Ascending aorta (tissue), 2 donors: ENCODE results near the gene PCMTD2. TPM values are rescaled to one million over a fixed set of nuclear protein-coding genes. Genes with fewer than 3 reads are reported as not detected.

Experiments used
- DNase-seq, 2 donors: peaks; one replicate each; pipeline ENCODE4 v3.0.0-alpha.2; 2019; ENCODE audit warnings: low spot score in 2 of 2
- H3K27ac ChIP-seq, 2 donors: fragments of 200-600 bp; sonication (generic); one replicate each; pipeline ENCODE4 v1.5.1; 2016 to 2017; ENCODE audit warnings: mild to moderate bottlenecking in 1 of 2
- H3K27me3 ChIP-seq: fragments of 200-600 bp; sonication (generic); one replicate; pipeline ENCODE4 v1.5.1; 2017
- H3K36me3 ChIP-seq, 2 donors: fragments of 200-600 bp; sonication (generic); one replicate each; pipeline ENCODE4 v1.5.1; 2016
- H3K4me1 ChIP-seq, 2 donors: fragments of 200-600 bp; sonication (generic); one replicate each; pipeline ENCODE4 v1.5.1; 2016 to 2017; ENCODE audit warnings: mild to moderate bottlenecking in 1 of 2
- H3K4me3 ChIP-seq, 2 donors: fragments of 200-600 bp; sonication (generic); one replicate each; pipeline ENCODE4 v1.5.1; 2016 to 2017; ENCODE audit warnings: mild to moderate bottlenecking in 1 of 2
- H3K9me3 ChIP-seq, 2 donors: fragments of 200-600 bp; sonication (generic); one replicate each; pipeline ENCODE4 v1.5.1; 2016
- intact Hi-C: fragments of 100-400 bp; cut with DNase I; formaldehyde crosslinking; loops from one replicate; pipeline ENCODE4 v1.15.1; 2023
- total RNA-seq: library from RNA; depleted of rRNA; stranded (reverse); fragments of >200 nt; gene quantifications from one replicate; pipeline ENCODE4 v1.1.0, GENCODE V29; 2016
- TF ChIP-seq, protein P1 (sequence below), 3 experiments: fragments of 200-600 bp in 2 of 3; fragments of 450-650 bp in 1 of 3; sonication (generic) in 2 of 3; IDR thresholded peaks; one replicate each; pipeline ENCODE4 v1.5.1; 2016 to 2019; ENCODE audit warnings: antibody characterized with exemption in 3 of 3, mild to moderate bottlenecking in 1 of 3, moderate library complexity in 1 of 3

PCMTD2 gene
- total RNA-seq, 1 donor from 2014 or later = 30.3 TPM

GRCh38 chr20:64242797-64243475 is 12.6 kb upstream of the PCMTD2 start:
- intact Hi-C loops = no loop called here
- no peaks in the 10 kb centered on the region for H3K4me1 ChIP-seq
- no peak for DNase-seq

GRCh38 chr20:64244281-64244805 is 11.2 kb upstream of the PCMTD2 start:
- DNase-seq = no peak
- TF ChIP-seq, protein P1, sequence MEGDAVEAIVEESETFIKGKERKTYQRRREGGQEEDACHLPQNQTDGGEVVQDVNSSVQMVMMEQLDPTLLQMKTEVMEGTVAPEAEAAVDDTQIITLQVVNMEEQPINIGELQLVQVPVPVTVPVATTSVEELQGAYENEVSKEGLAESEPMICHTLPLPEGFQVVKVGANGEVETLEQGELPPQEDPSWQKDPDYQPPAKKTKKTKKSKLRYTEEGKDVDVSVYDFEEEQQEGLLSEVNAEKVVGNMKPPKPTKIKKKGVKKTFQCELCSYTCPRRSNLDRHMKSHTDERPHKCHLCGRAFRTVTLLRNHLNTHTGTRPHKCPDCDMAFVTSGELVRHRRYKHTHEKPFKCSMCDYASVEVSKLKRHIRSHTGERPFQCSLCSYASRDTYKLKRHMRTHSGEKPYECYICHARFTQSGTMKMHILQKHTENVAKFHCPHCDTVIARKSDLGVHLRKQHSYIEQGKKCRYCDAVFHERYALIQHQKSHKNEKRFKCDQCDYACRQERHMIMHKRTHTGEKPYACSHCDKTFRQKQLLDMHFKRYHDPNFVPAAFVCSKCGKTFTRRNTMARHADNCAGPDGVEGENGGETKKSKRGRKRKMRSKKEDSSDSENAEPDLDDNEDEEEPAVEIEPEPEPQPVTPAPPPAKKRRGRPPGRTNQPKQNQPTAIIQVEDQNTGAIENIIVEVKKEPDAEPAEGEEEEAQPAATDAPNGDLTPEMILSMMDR (IDR thresholded peaks at IDR 0.05) = no peak
- Histone ChIP-seq H3K4me3 (no peak overlapping the region), H3K4me1 (no peaks in the 10 kb centered on the region), H3K36me3 (no peaks in the 10 kb centered on the region), H3K27ac (no peak overlapping the region), H3K9me3 (no peaks in the 10 kb centered on the region), H3K27me3 (no peaks in the 10 kb centered on the region)
- intact Hi-C loops = no loop called here

More at GRCh38 chr20:64242797-64243475, 12.6 kb upstream of the PCMTD2 start:
- no peaks in the 10 kb centered on the region for H3K27me3 ChIP-seq
- TF ChIP-seq, protein P1 (IDR thresholded peaks at IDR 0.05) = no peak
- no peak overlapping the region for H3K4me3 ChIP-seq
- H3K36me3 ChIP-seq = no peaks in the 10 kb centered on the region
- no peak overlapping the region for H3K27ac ChIP-seq
- no peaks in the 10 kb centered on the region for H3K9me3 ChIP-seq

DNA sequence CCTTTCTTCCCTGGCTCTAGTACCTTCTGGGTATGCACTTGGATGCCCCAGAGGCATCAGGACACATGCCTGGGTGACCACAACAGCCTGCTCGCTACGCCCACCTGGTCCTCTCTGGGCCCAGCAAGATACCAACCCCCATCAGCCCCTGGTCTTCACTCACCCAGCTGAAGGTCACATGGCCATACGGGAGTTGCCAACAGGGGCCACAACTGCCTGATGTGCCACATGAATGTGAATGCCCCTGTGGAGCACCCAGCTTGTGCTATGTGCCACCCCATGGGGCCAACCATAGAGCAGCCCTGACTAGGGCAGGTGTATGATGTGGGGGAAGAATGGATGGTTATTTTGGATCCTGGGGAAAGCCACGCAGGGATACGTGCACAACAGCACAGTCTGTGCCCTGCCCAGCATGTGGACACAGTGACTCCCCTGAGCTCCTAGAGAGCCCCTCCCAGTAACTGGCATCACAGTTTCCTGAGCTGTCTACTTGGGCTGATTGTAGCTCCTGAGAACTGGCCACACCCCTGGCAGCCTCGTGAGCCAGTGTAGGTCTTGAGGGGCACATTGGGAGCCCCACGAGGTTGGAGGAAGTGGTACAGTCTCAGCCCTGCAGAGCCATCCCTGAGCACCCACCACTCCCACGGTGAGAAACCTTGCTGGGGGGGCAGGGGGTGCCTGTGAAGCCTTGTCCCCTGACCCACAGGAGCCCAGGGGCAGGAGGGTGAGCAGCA is 10.5 kb upstream of the PCMTD2 start:
- no peak overlapping the region for H3K27ac ChIP-seq
- TF ChIP-seq, protein P1 (IDR thresholded peaks at IDR 0.05) = no peak
- no peak for DNase-seq
- no peaks in the 10 kb centered on the region for H3K27me3 ChIP-seq
- intact Hi-C loops = no loop called here
- H3K9me3 ChIP-seq = no peaks in the 10 kb centered on the region
- H3K4me1 ChIP-seq = no peaks in the 10 kb centered on the region
- H3K36me3 ChIP-seq = no peaks in the 10 kb centered on the region
- H3K4me3 ChIP-seq = no peak overlapping the region

DNA sequence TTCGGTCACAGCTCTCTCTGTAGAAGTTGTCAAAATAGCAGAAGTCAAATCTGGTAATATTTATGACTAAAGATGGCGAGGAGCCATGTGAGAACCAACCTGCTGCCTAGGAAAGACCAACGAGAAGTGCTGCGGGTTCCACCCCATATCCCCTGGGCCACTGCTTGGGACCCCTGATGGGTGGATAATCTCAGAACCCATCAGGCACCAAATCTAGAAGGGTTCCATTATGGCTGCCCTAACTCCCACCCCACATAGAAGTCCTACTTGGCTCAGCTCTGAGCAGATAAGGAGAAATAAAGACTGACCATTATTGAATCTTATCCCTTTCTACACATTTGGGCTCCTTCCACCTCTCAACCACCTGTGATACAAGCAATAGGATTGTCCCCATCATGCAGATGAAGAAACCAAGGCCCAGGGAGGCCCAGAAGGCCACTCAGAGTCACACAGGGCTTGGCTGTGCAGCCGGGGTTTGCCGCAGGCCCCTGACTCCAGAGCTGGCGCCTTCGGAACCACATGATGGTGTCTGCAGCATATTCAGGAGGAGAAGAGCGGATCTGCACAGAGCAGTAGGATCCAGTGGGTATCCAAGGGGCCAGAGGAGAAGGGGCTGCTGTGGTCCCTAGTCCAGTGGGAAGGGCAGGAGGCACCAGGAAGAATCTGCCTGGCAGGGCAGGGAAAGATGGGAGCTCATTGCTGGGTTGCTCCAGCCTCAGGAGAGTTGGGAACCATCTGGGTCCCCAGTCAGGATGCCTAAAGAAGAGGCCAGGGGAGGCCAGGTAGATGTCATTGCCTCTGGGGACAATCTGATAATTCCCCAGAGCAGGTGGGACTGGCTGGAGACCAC is 9.6 kb upstream of the PCMTD2 start:
- intact Hi-C loops = no loop called here
- Histone ChIP-seq H3K4me3 (no peak overlapping the region), H3K4me1 (no peaks in the 10 kb centered on the region), H3K9me3 (no peaks in the 10 kb centered on the region), H3K36me3 (no peaks in the 10 kb centered on the region), H3K27ac (no peak overlapping the region), H3K27me3 (no peaks in the 10 kb centered on the region)
- no peak for DNase-seq
- TF ChIP-seq, protein P1 (IDR thresholded peaks at IDR 0.05) = no peak

DNA sequence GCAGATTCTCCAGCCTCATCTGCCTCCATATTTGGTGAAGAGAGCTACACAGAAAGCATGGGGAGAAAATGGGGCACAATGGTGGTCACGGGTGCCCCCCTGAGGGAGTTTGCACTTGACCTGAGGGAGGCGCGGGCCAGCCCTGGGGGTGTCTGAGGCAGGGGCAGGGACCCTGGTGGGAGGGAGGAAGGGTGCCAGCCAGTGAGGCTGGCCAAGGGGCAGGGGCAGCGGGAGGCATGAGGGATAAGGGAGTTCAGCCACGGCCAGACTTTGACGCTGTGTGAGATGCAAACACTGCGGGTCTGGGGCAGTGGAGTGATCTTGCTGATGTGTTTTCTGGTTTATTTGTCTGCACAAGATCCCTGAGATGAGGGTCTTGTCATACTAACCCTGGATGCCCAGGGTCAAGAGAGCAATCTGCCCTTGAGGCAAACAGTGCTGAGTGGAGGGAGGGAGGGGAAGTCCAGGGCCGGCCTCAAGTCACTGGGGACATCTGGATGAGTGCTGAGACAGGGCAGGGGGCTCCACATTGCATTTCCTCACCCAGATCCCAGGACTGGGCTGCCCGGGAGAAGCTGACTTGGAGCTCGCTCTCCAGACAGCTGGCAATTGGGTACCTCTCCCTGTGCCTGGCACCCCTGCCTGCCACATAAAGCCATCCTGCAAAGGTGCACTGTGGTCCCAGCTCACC is 8.8 kb upstream of the PCMTD2 start:
- no peak for DNase-seq
- Histone ChIP-seq H3K36me3 (no peaks in the 10 kb centered on the region), H3K27ac (no peak overlapping the region), H3K4me3 (no peak overlapping the region), H3K4me1 (no peaks in the 10 kb centered on the region), H3K27me3 (no peaks in the 10 kb centered on the region), H3K9me3 (no peaks in the 10 kb centered on the region)
- intact Hi-C loops = no loop called here
- TF ChIP-seq, protein P1 (IDR thresholded peaks at IDR 0.05) = no peak
